ENCODE results near the gene PPM1H. TPM values are rescaled to one million over a fixed set of nuclear protein-coding genes. Genes with fewer than 3 reads are reported as not detected.
"Not testable (repeated sequence)": the region's sequence is repeated elsewhere in the genome, so short reads cannot be mapped to it uniquely, and the experiment has no call there.

Gene PPM1H, protein sequence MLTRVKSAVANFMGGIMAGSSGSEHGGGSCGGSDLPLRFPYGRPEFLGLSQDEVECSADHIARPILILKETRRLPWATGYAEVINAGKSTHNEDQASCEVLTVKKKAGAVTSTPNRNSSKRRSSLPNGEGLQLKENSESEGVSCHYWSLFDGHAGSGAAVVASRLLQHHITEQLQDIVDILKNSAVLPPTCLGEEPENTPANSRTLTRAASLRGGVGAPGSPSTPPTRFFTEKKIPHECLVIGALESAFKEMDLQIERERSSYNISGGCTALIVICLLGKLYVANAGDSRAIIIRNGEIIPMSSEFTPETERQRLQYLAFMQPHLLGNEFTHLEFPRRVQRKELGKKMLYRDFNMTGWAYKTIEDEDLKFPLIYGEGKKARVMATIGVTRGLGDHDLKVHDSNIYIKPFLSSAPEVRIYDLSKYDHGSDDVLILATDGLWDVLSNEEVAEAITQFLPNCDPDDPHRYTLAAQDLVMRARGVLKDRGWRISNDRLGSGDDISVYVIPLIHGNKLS
- 1 to 10 TPM; 3.3 to 4.3 TPM for total RNA-seq
- long read RNA-seq, result 0 reads

DNA sequence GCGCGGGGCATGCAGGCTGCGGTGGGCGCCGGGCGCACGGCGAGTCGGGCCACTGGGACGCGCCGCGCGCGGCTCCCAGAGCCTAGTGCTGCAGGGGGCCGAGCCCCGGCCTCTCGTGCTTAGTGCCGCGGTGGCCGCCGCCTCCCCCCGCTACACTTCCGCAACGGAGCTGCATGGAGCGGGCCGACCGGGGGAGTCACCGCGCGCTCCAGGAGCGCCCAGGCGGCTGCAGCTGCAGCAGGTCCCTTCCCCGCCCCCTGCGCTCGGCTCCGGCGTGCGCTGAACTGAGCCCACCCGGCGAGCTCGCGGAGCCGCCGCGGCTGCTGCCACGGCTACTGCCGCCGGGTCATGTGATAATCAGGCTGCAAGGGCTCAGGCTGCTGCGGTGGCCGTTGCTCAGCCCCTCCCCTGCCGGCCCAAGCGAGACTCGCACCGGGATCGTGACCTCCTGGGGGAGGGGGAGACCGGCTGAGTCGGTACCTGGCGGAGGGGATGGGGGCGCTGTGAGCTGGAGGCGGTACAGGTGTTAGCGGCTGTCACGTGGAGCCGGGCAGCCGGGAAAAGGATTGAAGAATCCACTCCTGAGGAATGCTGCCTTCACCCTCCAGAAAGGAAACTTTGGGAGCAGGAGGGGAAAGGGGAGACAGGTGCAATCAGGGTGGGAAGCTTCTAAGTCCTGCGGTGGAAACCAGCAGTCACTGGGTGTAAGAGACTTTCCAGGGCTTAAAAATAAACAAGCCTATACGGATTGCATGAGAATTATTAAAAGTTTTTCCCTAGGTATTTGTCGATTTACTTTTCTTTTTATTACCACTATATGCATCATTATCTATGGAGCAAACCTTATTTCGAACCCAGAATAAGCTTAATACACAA lies at the start of gene PPM1H:
Gene PPM1H (minus strand): TSS at position 352 of the 876 bp plus-strand sequence. CDS start 414 bp downstream, outside the sequence.
- intact Hi-C loops (cut with DNase I), result loop anchor here (5.0 to 10.0 kb wide), 3 partner anchors 70 to 120 kb away; no protein-coding TSS in a partner anchor
- peak; percentile 83 to 88 for ATAC-seq

DNA sequence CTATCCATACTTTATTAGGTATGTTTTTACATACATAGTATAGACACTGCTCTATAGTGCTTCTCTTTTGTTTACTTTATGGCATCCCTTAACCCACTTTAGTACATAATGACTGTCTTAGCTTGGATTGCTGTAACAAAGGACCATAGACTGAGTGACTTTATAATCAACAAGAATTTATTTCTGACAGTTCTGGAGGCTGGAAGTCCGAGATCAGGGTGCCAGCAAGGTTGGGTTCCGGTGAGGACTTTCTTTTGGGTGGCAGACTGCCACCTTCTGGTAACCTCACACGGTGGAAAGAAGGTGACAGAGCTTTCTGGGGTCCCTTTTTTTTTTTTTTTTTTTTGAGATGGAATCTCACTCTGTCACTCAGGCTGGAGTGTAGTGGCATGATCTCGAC lies 48.6 kb upstream of the PPM1H start:
- intact Hi-C loops (cut with DNase I), result no loop called here
- ATAC-seq (no peak), DNase-seq (peak; percentile 23)

More for the DNA sequence above, at the start of gene PPM1H:
- peak; percentile 73 for DNase-seq

DNA sequence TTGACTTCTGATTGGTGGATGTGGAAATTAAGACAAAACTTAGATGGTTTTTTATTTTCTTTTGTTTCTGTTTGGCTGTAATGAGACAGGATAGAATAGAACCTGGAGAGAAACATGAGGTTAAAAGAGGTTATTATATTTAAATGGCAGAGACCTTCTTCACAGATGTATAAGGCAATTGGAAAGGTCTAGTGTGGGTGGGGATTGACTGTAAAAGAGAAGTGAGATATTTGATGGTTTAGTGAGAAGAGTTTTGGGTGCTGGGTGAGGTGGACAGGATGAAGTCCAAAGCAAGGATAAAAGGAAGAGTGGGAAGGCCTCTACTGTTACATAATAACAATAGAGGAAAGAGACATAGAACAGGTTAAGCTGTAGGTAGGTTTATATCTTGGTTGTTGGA lies 43.8 kb upstream of the PPM1H start:
- ATAC-seq (no peak), DNase-seq (no peak)
- intact Hi-C loops (cut with DNase I), result no loop called here

DNA sequence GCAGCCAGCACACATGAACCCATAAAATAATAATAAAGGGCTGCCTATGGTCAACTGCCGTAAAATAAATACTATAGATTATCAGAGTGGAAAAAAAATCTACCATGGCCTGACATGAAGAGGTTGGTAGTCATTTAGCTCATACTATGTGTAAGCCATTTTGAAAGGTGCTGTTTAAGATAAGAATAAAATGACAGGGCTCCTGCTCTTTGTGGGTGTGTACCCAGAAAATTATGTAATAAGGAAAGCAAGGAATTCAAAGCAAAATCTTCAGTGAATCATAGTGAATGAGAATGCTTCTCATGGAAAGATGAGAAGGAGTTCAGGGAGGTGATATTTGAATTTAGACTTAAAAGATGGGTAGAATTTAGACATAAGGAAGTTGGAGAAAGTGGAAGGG lies 42.9 kb upstream of the PPM1H start:
- ATAC-seq, result no peak
- intact Hi-C loops (cut with DNase I), result no loop called here
- no peak for DNase-seq

DNA sequence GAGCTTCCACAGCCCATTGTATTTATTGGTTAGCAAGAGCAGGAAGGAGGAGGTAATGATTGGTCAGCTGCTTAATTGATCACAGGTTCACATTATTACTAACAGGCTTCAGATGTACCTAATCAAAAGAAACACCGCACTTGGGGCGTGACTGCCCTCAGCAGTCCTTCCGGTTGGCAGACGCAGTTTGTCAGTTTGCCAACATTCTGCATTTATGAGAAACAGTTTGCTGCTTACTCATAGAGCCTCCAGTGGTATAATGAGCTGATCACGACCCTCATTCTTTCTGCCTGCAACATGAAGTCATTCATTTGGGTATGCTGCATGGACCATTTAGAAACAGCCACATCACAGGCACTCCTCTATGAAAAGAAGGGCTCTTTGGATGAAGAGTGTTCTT lies 42.5 kb upstream of the PPM1H start:
- ATAC-seq (no peak), DNase-seq (no peak)
- intact Hi-C loops (cut with DNase I), result no loop called here

DNA sequence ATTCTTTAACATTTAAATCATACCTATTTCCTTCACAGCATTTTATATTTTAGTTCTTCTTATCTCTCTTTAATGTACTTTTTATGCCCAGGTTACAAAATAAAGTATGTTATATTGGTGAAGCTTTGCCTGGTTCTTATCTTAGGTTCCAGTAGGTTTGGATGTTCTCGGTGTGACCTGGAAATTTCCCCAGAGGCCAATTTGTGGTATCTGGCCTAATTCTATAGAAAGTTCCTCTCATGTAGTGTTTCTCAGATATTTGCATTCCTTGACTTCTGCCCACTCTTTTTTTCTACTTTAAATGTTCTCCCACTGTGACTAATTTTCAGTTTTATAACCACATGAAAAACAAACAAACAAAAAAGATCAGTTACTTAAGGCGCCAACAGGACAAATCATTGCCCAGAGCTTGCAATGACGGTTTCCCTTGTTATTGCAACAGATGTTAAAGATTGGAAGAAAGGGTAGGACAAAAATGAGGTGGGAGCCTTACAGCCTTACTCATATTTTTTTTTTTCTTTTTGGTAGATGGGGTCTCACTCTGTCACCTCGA lies 41.2 kb upstream of the PPM1H start:
- ATAC-seq (no peak), DNase-seq (no peak)
- intact Hi-C loops (cut with DNase I), result no loop called here

DNA sequence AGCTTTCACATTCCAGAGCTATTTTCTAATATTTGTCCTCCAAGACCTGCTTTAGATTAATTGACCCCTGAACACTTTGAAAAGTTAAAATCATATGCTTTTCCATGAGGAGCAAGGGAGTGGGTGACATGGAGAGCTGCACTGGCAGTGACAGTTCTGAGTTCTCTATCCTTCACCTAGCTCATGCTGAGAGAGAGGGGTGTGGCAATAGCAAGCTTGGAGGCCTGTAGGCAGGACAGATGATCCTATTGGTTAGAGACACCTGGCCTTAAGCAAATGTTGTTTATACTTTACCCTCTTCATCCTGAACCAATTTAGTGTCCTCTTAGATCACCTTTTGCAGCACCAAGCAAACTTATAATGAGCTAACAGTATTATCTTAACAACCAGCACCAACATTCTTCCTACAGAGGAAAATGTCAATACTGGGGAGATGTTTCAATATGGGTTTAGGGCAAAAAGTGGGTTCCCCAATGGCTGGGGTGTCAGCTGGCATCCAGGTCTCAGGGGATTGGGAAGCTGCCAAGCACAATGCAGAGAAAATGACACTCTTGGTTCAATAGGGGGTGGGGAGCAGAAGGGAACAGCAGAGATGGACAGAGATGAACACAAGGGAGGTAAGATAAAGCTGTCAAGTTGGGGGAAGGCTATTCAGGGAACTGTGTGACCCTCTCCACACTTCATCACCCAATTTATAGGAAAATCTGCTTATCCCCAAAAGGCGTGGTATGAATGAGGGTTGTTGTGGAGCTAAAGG lies 37.0 kb upstream of the PPM1H start:
- intact Hi-C loops (cut with DNase I), result no loop called here
- ATAC-seq, result no peak

DNA sequence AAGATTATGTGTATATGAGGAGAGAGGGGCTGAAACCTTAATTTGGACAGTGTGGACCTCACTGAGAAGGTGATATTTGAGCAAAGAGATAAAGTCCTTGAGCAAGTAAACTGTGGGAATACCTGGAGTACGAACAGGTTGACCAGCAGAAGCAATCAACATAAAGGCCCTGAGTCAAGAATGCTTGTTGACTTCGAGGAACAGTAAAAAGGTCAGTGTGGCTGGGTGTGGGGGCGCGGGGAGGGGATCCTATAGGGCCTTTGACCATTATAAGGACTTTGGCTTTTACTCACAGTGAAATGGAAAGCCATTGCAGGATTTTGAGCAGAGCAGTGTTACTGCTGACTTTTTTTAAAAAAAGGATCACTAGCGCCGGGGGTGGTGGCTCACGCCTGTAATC lies 34.7 kb upstream of the PPM1H start:
- intact Hi-C loops (cut with DNase I), result no loop called here
- DNase-seq, result no peak
- ATAC-seq, result no peak

More for the DNA sequence above, 37.0 kb upstream of the PPM1H start:
- no peak for DNase-seq

DNA sequence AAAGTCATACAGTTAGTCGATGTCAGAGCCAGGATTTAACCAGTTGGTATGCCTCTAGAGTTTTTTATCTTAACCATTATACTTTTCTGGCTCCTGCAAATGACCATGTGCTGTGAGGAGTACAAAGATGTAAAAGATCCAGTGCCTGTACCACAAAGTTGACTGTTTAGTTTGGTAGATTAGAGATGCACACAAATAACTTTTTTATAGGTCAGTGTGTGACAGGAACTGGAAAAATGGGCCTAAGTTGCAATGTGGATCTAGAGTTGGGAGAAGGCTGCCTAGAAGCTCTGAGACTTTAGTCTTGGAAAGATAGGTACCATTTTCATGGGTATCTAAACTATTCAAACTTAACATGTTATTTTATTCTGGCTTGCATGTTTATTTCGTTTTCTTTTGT lies 32.8 kb upstream of the PPM1H start:
- intact Hi-C loops (cut with DNase I), result no loop called here
- DNase-seq, result no peak
- ATAC-seq, result no peak

DNA sequence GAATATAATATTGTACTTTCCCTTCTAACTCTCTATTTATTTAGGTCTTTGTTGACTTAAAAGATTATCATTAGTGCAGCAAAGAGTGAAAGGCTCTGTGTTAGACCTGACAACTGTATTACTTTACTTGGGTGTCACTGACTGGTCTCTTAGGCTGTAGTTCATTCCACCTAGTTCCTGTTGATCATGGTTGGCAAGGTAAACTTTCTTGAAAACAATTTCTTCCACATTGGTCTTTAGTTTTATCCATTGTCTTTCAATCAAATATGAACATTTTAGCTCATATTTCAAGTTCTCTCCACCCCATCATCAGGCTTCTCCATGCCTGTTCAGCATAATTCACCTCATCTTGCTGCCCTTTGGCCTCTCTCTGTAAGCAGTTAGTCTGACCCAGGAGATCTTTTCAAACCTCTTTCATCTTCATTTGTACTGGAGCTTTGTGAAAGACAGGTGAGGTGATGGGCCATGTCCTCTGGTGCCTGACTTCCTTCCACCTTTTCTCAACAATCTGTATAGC lies 32.1 kb upstream of the PPM1H start:
- ATAC-seq (no peak), DNase-seq (no peak)
- intact Hi-C loops (cut with DNase I), result no loop called here

DNA sequence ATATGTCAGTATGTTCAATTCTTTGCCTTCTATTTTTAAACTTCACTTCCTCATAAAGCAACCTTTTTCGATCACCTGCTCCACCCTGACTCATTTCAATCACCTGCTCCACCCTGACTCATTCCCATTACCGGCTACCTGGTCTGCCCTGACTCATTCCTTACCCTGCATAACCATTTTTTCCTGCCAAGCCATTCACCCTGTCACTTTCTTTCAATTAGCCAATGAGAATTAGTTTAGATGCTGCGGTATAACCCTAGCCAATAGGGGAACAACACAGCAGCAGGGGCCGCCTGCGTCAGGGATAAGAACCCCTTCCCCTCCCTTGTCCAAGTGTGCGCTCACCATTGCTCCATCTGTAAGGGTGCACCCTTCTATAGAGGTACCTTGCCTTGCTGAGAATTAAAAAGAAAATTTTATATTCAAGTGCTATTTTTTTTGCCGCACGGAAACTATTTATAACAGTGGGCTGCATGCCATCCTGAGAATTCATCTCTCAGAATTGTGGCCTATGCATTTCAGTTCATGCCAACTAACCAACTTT lies 31.6 kb upstream of the PPM1H start:
- intact Hi-C loops (cut with DNase I); DNase-seq; ATAC-seq: not testable (repeated sequence)

DNA sequence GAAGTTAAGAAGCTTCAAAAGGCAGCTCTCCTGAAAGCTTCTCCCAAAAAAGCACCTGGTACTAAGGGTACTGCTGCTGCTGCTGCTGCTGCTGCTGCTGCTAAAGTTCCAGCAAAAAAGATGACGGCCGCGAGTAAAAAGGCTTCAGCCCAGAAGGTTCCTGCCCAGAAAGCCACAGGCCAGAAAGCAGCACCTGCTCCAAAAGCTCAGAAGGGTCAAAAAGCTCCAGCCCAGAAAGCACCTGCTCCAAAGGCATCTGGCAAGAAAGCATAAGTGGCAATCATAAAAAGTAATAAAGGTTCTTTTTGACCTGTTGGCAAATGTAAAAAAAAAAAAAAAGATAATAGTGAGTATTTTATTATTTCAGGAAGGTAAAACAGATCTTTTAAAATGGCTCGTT lies 30.8 kb upstream of the PPM1H start:
- ATAC-seq; DNase-seq; intact Hi-C loops (cut with DNase I): not testable (repeated sequence)

DNA sequence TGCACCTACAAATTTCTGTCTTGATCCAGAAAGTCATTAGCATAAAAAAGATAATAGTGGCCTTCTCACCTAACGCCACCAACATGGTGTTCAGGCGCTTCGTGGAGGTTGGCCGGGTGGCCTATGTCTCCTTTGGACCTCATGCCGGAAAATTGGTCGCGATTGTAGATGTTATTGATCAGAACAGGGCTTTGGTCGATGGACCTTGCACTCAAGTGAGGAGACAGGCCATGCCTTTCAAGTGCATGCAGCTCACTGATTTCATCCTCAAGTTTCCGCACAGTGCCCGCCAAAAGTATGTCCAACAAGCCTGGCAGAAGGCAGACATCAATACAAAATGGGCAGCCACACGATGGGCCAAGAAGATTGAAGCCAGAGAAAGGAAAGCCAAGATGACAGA lies 30.3 kb upstream of the PPM1H start:
- DNase-seq; ATAC-seq; intact Hi-C loops (cut with DNase I): not testable (repeated sequence)

DNA sequence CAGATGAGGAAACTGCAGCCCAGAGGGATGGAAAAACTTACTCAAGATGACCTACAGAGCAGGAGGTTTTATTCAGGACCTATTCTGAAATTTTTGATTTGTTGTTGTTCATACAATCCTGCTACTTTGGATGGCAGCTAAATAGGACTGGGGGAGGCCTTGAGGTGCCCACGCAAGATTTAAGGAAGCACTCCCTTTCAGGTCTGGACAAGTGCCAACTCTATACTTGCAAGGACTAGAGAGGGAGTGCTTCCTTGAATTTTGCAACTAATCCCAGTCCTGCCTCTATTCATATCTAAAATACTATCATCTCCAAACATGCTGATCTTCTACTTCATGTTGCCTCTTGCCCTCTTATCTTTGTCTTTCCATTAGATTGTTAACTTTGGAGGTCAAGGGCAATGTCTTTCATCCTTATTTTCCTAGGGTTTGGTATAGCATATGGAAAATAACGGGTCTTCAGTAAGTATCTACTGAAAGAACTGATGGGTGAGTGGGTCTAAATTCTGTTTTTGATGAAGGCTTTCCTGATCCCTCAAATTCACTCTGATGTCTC lies 28.6 kb upstream of the PPM1H start:
- DNase-seq, result no peak
- intact Hi-C loops (cut with DNase I), result no loop called here
- ATAC-seq, result no peak

DNA sequence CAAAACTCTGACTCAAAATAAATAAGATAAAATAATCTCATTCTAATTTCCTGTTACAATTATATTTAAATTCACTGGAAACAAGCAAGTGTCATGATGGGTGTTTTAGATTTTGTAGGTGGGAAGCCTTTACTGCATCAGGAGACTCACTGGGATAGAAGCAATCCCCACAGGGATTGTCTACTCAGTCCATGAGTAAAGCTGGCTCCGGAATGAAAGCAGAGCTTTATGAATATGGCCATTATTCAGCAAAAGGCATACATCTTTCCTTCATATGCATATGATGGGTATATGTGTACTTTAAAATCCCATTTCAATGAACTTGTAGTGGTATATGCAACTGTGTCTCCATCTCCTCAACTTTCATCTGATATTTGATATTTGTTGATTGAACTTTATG lies 25.4 kb upstream of the PPM1H start:
- intact Hi-C loops (cut with DNase I), result no loop called here
- no peak for ATAC-seq
- no peak for DNase-seq

DNA sequence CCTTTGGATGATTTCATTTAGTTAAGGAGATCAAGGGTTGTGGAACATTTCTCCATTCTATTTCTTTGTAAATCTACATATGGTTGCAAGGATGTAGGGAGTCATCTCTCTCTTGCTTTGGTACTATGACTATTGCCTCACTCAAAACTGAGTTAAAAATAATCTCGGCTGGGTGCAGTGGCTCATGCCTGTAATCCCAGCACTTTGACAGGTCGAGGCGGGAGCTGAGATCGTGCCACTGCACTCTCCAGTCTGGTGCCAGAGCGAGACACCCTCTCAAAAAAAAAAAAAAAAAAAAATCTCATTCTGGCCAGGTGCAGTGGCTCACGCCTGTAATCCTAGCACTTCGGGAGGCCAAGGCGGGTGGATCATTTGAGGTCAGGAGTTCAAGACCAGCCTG lies 24.8 kb upstream of the PPM1H start:
- no peak for DNase-seq
- ATAC-seq, result peak in 1 of 2 donors; percentile 53
- intact Hi-C loops (cut with DNase I), result no loop called here

DNA sequence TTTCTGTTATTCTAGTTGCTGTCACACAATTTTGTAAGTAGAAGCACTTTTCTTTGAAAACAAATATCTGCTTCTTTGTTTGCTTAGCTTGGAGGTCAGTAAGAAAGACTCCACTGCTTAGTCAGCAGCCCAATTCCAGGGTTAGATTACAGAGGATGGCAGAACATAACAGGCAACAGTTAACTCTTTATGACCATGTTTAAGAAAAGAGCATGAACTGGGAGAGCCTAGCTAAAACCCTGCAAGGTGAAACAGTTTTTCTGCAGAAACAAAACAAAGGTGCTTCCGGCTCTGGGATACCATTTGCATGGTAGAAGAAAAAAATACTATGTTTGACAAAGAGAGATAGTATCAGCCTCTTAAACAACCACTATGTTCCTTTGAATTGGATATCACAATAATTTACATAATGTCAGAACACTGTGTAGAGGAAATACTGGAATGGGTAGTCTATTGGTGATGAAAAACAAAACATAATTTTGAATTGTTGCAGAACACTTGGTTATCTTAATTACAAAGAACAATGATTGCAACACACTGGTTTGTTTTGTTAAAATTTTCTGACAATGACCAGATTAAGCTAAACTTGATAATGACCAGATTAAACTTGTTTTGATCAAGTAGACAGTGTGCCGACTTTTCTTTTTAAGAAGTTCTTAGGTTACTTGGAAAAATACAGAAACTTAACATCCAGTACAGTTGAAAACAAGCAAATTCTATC lies 22.4 kb upstream of the PPM1H start:
- no peak for ATAC-seq
- intact Hi-C loops (cut with DNase I), result no loop called here
- DNase-seq, result no peak

Measured in left cardiac atrium (tissue), 4 donors.